CD8-positive, alpha-beta memory T cell (primary cell): ENCODE results near the gene EGLN1. TPM values are rescaled to one million over a fixed set of nuclear protein-coding genes. Genes with fewer than 3 reads are reported as not detected.

Source experiments
- CTCF ChIA-PET: fragments of 350-600 bp; sonication (Branson Sonifier 250); formaldehyde crosslinking; loops from one replicate; lab custom pipeline; 2021; ENCODE audit warnings: antibody characterized with exemption; lab: Charles Lee
- POLR2A ChIA-PET: fragments of 350-600 bp; sonication (Branson Sonifier 250); formaldehyde crosslinking; loops from one replicate; lab custom pipeline; 2021; ENCODE audit warnings: antibody characterized with exemption; lab: Charles Lee
- DNase-seq, 5 donors: peaks; one replicate each; pipeline versions ENCODE4 v3.0.0 to v3.0.0-alpha.2; 2020 to 2022; ENCODE audit warnings: mixed read lengths in 1 of 5
- H3K27ac ChIP-seq: one replicate; pipeline ENCODE4 v1.7.0; 2013; ENCODE audit warnings: low read depth, mild to moderate bottlenecking, low read length, moderate library complexity
- H3K27me3 ChIP-seq: 2 replicates; pipeline ENCODE4 v1.7.0; 2013; ENCODE audit warnings: low read length, mild to moderate bottlenecking; ENCODE audit not compliant: insufficient read depth, poor library complexity, severe bottlenecking
- H3K36me3 ChIP-seq: 2 replicates; pipeline ENCODE4 v1.7.0; 2013; ENCODE audit warnings: mild to moderate bottlenecking, low read length, moderate library complexity; ENCODE audit not compliant: insufficient read depth
- H3K4me1 ChIP-seq: 2 replicates; pipeline ENCODE4 v1.7.0; 2013; ENCODE audit warnings: mild to moderate bottlenecking, low read length, moderate library complexity; ENCODE audit not compliant: insufficient read depth
- H3K4me3 ChIP-seq: 2 replicates; pipeline ENCODE4 v1.7.0; 2013; ENCODE audit warnings: mild to moderate bottlenecking, low read length
- H3K9me3 ChIP-seq: 2 replicates; pipeline ENCODE4 v1.7.0; 2013; ENCODE audit warnings: mild to moderate bottlenecking, low read length
- H3K27ac Mint-ChIP-seq, 8 donors: one replicate each; pipeline ENCODE4 v1.8.0; 2020 to 2021; ENCODE audit warnings: mixed read lengths in 8 of 8, mild to moderate bottlenecking in 6 of 8, inconsistent platforms in 3 of 8, moderate library complexity in 3 of 8
- H3K27me3 Mint-ChIP-seq, 2 donors: one replicate each; pipeline ENCODE4 v1.8.0; 2020 to 2021; ENCODE audit warnings: mixed read lengths in 2 of 2, mild to moderate bottlenecking in 1 of 2, moderate library complexity in 1 of 2
- H3K36me3 Mint-ChIP-seq, 3 donors: one replicate each; pipeline ENCODE4 v1.8.0; 2020 to 2021; ENCODE audit warnings: mixed read lengths in 3 of 3, inconsistent platforms in 1 of 3, mild to moderate bottlenecking in 1 of 3
- H3K4me1 Mint-ChIP-seq, 3 donors: one replicate each; pipeline ENCODE4 v1.8.0; 2020 to 2021; ENCODE audit warnings: mixed read lengths in 3 of 3, inconsistent platforms in 1 of 3, mild to moderate bottlenecking in 1 of 3
- H3K4me3 Mint-ChIP-seq, 7 donors: one replicate each; pipeline ENCODE4 v1.8.0; 2020 to 2021; ENCODE audit warnings: mixed read lengths in 7 of 7, mild to moderate bottlenecking in 6 of 7, moderate library complexity in 4 of 7, inconsistent platforms in 2 of 7
- H3K9me3 Mint-ChIP-seq, 5 donors: one replicate each; pipeline ENCODE4 v1.8.0; 2020 to 2022; ENCODE audit warnings: mixed read lengths in 5 of 5, mild to moderate bottlenecking in 3 of 5, moderate library complexity in 2 of 5, inconsistent platforms in 1 of 5
- polyA plus RNA-seq: library from polyadenylated mRNA; unstranded; fragments of 300-500 nt; fragmentation: Illumina TruSeq; gene quantifications from one replicate; pipeline ENCODE4 v1.2.3, GENCODE V29; 2021
- total RNA-seq, 2 experiments: library from RNA; stranded (reverse); gene quantifications; one replicate each; pipeline ENCODE4 v1.2.3, GENCODE V29; 2021

The EGLN1 gene
- total and polyA plus RNA-seq, 3 experiments from 2014 or later: 21.0 to 30.9 (median 24.2) TPM

DNA sequence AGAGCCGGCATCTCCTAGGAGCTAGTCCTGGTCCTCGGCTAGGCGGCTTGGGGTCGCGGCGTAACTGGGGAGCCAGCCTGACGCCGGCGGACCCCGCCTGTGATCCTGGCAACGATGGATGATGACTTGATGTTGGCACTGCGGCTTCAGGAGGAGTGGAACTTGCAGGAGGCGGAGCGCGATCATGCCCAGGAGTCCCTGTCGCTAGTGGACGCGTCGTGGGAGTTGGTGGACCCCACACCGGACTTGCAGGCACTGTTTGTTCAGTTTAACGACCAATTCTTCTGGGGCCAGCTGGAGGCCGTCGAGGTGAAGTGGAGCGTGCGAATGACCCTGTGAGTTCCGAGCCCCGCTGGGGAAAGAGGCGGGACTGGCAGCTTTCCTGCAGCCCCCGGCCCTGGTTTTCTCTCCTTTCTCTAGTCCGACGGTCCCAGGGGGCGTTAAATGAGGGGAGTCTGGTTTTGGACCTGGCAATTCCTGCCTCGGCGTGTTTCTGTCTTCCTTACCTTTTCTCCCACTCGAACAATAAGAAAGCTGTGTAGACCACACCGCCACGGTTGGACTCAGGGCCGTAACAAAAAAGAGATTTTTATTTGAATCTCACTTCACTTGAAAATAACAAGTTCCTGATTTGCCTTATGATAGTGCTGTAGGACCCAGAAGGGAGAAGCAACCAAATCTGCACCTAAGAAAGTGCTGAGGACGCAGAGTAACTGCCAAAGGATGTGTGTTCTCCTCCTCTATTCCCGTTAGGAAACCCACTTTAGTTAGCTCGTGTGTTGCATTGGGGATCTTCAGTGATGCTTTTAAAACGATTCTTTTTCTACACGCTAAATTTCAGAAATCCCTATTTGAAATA, 83.6 kb downstream of the EGLN1 start, which contains the start of gene SPRTN:
SPRTN (plus strand) TSS at position 24 of the 859 bp plus-strand sequence; CDS start at position 115, 91 bp downstream.
- Histone ChIP-seq H3K9me3 (no peaks in the 10 kb centered on the region), H3K4me1 (peaks cover 48% of the 10 kb centered on the region), H3K27ac (peak within 1 kb of the TSS; percentile 99), H3K27me3 (no peaks in the 10 kb centered on the region), H3K4me3 (peak within 1 kb of the TSS; percentile 100), H3K36me3 (peaks cover 2% of the 10 kb centered on the region)
- Mint-ChIP-seq H3K4me3 (peak within 1 kb of the TSS; percentile 98 to 100 (median 100)), H3K9me3 (peaks cover 0 to 3% (median 2%) of the 10 kb centered on the region in 5 donors), H3K27ac (peak within 1 kb of the TSS; percentile 99 to 100 (median 100)), H3K36me3 (peaks cover 14 to 61% (median 15%) of the 10 kb centered on the region in 3 donors), H3K27me3 (peaks cover 0 to 8% of the 10 kb centered on the region in 2 donors), H3K4me1 (peaks cover 57 to 79% (median 77%) of the 10 kb centered on the region in 3 donors)
- ChIA-PET CTCF (interaction anchor here (0.7 to 2.8 kb wide), 16 partner anchors 8 to 269 kb away, joined by 3 to 9 read pairs (median 3); partner anchors contain the start of gene TSNAX), POLR2A (interaction anchor here (0.6 to 2.4 kb wide), 10 partner anchors 13 to 274 kb away, joined by 3 to 25 read pairs (median 4); partner anchors contain the start of genes EGLN1, GNPAT and TSNAX)
- no peak for DNase-seq

DNA sequence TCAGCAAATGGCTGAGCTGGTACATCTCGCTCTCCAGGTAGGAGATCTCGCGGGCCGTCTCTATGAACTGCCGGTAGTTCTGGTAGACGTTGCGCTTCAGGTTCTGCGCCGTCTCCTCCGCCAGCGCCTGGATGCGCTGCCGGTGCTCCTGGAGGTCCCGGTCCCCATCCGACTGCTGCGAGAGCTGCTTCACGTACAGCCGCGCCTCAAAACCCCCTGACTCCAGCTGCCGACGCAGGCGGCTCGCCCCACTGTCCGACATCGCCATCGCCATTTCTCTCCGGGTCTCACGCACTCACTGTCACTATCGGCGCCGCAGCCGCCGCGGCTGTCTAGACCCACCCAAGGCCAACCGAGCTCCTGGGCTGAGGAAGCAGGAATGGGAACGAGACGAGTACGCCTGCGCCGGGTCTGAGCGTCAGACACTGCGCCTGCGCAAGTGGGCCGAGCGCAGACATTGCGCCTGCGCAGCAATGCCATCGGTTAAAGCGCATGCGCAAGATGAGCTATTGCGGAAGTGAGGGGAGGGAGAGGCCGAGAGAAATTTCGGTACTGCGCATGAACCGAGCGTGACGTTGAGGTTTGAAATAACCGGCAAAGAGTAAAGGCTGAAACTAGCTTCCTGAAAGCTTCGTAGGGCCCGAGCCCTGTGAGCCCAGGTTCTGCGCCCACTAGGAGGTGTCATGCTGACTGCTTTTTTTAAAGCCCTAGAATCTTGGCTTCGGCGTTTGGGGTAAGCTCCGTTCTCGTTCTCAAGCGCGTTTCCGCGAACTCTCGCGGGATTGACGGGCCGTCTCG, 84.4 kb downstream of the EGLN1 start, which contains the start of gene EXOC8:
EXOC8 (minus strand) TSS at position 381 of the 798 bp plus-strand sequence; CDS start at position 274, 107 bp downstream.
- Histone ChIP-seq H3K4me1 (peaks cover 56% of the 10 kb centered on the region), H3K4me3 (peak within 1 kb of the TSS; percentile 100), H3K27ac (peak within 1 kb of the TSS; percentile 99), H3K27me3 (no peaks in the 10 kb centered on the region), H3K9me3 (no peaks in the 10 kb centered on the region), H3K36me3 (no peaks in the 10 kb centered on the region)
- CTCF ChIA-PET: interaction anchor here (0.8 to 2.8 kb wide), 13 partner anchors 9 to 270 kb away, joined by 3 to 9 read pairs (median 4); partner anchors contain the start of gene TSNAX
- peaks cover 0 to 8% of the 10 kb centered on the region in 2 donors for H3K27me3 Mint-ChIP-seq
- H3K36me3 Mint-ChIP-seq: peaks cover 14 to 60% (median 19%) of the 10 kb centered on the region in 3 donors
- peaks cover 0 to 3% (median 2%) of the 10 kb centered on the region in 5 donors for H3K9me3 Mint-ChIP-seq
- POLR2A ChIA-PET: interaction anchor here (0.6 to 2.4 kb wide), 11 partner anchors 12 to 275 kb away, joined by 3 to 25 read pairs (median 4); partner anchors contain the start of genes EGLN1, GNPAT and TSNAX
- peak within 1 kb of the TSS; percentile 99 to 100 (median 100) for H3K27ac Mint-ChIP-seq
- peak; percentile 95 to 99 (median 99) for DNase-seq
- H3K4me1 Mint-ChIP-seq: peaks cover 65 to 83% (median 80%) of the 10 kb centered on the region in 3 donors
- peak within 1 kb of the TSS; percentile 98 to 100 (median 100) for H3K4me3 Mint-ChIP-seq

DNA sequence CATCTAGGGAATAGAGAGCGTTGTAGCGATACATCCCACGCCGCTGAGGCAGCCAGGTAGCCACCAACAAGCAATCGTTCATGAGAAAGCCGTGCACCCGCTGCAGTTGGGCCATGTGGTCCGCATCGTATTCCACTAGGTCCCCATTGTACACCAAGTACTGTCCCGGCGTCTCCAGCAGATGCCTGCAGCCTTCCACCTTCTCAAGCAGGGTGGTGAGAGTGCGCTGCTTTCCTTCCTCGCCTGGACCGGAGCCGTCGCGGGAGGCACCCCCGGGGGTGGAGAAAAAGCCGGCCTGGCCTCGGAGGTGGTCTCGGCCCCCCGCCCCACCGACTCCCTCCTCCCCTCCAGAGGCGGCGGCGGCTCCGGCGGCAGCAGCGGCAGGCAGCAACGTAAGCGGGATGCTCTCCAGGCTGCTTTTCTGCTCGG, 85.0 kb downstream of the EGLN1 start:
- H3K9me3 ChIP-seq: no peaks in the 10 kb centered on the region
- CTCF ChIA-PET: interaction anchor here (1.0 to 2.8 kb wide), 4 partner anchors 20 to 269 kb away, joined by 3 to 9 read pairs (median 5); no protein-coding TSS in a partner anchor
- peaks cover 67 to 85% (median 84%) of the 10 kb centered on the region in 3 donors for H3K4me1 Mint-ChIP-seq
- H3K36me3 Mint-ChIP-seq: peaks cover 13 to 59% (median 19%) of the 10 kb centered on the region in 3 donors
- peak overlapping the region; percentile 98 to 100 (median 100) for H3K4me3 Mint-ChIP-seq
- POLR2A ChIA-PET: interaction anchor here (1.0 to 2.4 kb wide), 4 partner anchors 84 to 193 kb away, joined by 4 to 25 read pairs (median 14); partner anchors contain the start of genes EGLN1, GNPAT and TSNAX
- H3K27ac Mint-ChIP-seq: peak overlapping the region; percentile 99 to 100 (median 100)
- peaks cover 56% of the 10 kb centered on the region for H3K4me1 ChIP-seq
- peaks cover 0 to 8% of the 10 kb centered on the region in 2 donors for H3K27me3 Mint-ChIP-seq
- no peak for DNase-seq
- H3K27ac ChIP-seq: peak overlapping the region; percentile 99
- H3K4me3 ChIP-seq: peak overlapping the region; percentile 100
- peaks cover 0 to 3% (median 2%) of the 10 kb centered on the region in 5 donors for H3K9me3 Mint-ChIP-seq
- H3K36me3 ChIP-seq: no peaks in the 10 kb centered on the region
- no peaks in the 10 kb centered on the region for H3K27me3 ChIP-seq

DNA sequence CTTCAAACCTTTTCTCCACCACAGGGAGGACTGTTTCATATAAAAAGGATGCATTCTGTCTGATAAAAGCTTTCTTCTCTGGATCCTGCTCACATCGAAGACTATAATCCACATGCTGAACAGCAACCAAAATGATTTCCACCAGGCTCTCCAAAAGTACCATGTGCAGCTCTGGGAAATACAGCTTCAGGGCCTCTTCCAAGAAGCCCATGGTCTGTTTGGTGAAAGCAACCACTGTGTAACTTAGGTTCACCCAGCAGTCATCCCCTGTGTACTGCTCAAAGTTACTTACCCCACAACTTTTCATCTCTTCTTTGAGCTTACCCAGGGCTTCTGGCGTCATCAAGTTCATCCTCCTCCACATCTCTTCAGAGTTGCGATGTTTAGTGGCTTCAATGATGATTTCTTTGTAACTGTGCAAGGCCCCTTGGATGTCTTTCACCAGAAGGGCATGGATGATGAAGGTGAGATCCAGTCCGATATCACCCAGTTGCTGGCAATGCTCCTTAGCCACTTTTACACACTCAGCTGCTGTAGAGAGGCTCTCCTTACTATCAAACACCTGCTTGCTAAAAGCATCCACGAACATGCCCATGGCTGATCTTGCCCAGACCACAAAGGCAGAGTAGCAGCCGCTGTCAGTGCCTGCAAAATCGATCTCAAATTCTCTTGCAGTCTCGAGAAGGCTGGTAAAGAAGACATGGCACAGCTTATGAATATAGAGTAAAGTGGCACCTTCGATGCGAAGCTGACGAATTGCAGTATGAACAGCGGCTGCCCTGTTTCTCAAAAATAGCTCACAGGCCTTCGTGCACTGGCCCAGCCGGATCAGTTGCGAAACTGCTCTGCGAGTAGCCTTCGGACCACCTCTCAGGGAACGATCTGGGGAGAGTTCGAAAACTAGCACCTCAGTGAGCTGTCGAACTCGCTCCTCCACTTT, 86.2 kb downstream of the EGLN1 start:
- H3K27ac ChIP-seq: peak overlapping the region; percentile 99
- H3K4me1 ChIP-seq: peaks cover 56% of the 10 kb centered on the region
- H3K4me1 Mint-ChIP-seq: peaks cover 69 to 90% (median 86%) of the 10 kb centered on the region in 3 donors
- CTCF ChIA-PET: interaction anchor here (0.8 to 1.5 kb wide), 2 partner anchors 20 to 21 kb away, joined by 3 read pairs; no protein-coding TSS in a partner anchor
- peaks cover 0 to 8% of the 10 kb centered on the region in 2 donors for H3K27me3 Mint-ChIP-seq
- peaks cover 14 to 62% (median 19%) of the 10 kb centered on the region in 3 donors for H3K36me3 Mint-ChIP-seq
- no peaks in the 10 kb centered on the region for H3K36me3 ChIP-seq
- no peak for DNase-seq
- H3K27ac Mint-ChIP-seq: peak overlapping the region in 7 of 8 donors; percentile 25 to 89 (median 75)
- H3K9me3 Mint-ChIP-seq: peaks cover 0 to 3% (median 2%) of the 10 kb centered on the region in 5 donors
- H3K4me3 Mint-ChIP-seq: peak overlapping the region; percentile 98 to 100 (median 100)
- no peaks in the 10 kb centered on the region for H3K9me3 ChIP-seq
- no peaks in the 10 kb centered on the region for H3K27me3 ChIP-seq
- peak overlapping the region; percentile 100 for H3K4me3 ChIP-seq
- POLR2A ChIA-PET: no interaction called here

DNA sequence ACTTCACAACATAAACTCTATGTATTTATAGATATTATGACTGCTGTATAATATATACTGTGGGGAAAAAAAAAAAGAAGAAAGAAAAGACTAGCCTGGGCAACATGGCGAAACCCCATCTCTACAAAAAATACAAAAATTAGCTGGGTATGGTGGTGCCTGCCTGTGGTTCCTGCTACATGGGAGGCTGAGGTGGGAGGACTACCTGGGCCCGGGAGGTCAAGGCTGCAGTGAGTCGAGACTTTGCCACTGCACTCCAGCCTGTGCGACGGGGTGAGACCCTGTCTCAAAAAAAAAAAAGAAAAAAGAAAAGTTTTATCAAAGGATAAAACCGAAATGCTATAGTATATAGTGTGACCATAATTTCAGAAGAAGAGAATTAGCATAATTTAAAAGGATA, 87.1 kb downstream of the EGLN1 start:
- DNase-seq: no peak
- no peak overlapping the region for H3K27ac ChIP-seq
- ChIA-PET CTCF (interaction anchor here (1.2 to 1.5 kb wide), 2 partner anchors 18 to 22 kb away, joined by 3 to 4 read pairs; no protein-coding TSS in a partner anchor), POLR2A (no interaction called here)
- peaks cover 0 to 3% (median 2%) of the 10 kb centered on the region in 5 donors for H3K9me3 Mint-ChIP-seq
- H3K27ac Mint-ChIP-seq: peak overlapping the region in 2 of 8 donors; percentile 42 to 75
- H3K4me3 ChIP-seq: peak overlapping the region; percentile 10
- H3K36me3 Mint-ChIP-seq: peaks cover 11 to 56% (median 19%) of the 10 kb centered on the region in 3 donors
- peaks cover 0 to 8% of the 10 kb centered on the region in 2 donors for H3K27me3 Mint-ChIP-seq
- peaks cover 67 to 85% (median 85%) of the 10 kb centered on the region in 3 donors for H3K4me1 Mint-ChIP-seq
- H3K9me3 ChIP-seq: no peaks in the 10 kb centered on the region
- H3K4me3 Mint-ChIP-seq: peak overlapping the region; percentile 68 to 100 (median 75)
- no peaks in the 10 kb centered on the region for H3K27me3 ChIP-seq
- no peaks in the 10 kb centered on the region for H3K36me3 ChIP-seq
- H3K4me1 ChIP-seq: peaks cover 56% of the 10 kb centered on the region

DNA sequence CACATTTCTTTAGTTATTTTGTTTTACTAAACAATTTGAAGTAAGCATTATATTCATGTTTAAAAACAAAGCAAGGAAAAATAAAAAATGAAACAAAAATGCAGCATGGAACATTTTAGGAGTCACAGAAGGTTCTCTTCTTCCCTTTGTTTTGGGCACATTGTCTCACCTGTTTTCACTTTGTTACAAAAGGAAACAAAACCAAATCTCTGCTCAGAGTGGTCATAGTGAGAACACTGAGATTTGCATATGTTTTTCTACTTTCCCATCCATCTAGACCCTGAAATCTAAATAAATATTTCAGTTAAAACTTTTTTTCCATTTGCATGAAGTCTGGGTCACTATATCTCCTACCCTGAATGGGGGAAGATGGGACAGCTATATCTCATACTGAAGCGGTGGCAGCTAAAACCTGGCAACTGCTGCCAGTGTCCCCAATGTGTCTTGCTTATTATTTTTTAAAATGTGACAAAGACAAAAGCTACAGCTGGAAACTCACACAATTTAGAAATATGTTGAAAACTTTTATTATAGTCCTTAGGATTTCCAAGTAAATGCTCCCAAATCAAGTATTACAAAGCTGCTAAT, 87.9 kb downstream of the EGLN1 start:
- Mint-ChIP-seq H3K36me3 (peaks cover 11 to 54% (median 19%) of the 10 kb centered on the region in 3 donors), H3K27ac (peak overlapping the region in 2 of 8 donors; percentile 11 to 28), H3K27me3 (peaks cover 0 to 8% of the 10 kb centered on the region in 2 donors), H3K4me3 (peak overlapping the region; percentile 68 to 100 (median 75)), H3K9me3 (peaks cover 0 to 3% (median 2%) of the 10 kb centered on the region in 5 donors), H3K4me1 (peaks cover 64 to 83% (median 83%) of the 10 kb centered on the region in 3 donors)
- H3K36me3 ChIP-seq: no peaks in the 10 kb centered on the region
- H3K4me1 ChIP-seq: peaks cover 50% of the 10 kb centered on the region
- no peaks in the 10 kb centered on the region for H3K9me3 ChIP-seq
- DNase-seq: no peak
- H3K4me3 ChIP-seq: peak overlapping the region; percentile 10
- no peak overlapping the region for H3K27ac ChIP-seq
- ChIA-PET CTCF (interaction anchor here (1.2 kb wide), 1 partner anchor 17 kb away, joined by 4 read pairs; no protein-coding TSS in a partner anchor), POLR2A (no interaction called here)
- no peaks in the 10 kb centered on the region for H3K27me3 ChIP-seq
